ENCODE measurements around the gene GSTM1.
"Not testable (repeated sequence)": the region's sequence is repeated elsewhere in the genome, so short reads cannot be mapped to it uniquely, and the experiment has no call there.

Gene GSTM1

GRCh38 chr1:109659997-109660690, 27.5 kb upstream of the GSTM1 start:
- DNase-seq (ENCODE audit: low spot score), result no peak

DNA sequence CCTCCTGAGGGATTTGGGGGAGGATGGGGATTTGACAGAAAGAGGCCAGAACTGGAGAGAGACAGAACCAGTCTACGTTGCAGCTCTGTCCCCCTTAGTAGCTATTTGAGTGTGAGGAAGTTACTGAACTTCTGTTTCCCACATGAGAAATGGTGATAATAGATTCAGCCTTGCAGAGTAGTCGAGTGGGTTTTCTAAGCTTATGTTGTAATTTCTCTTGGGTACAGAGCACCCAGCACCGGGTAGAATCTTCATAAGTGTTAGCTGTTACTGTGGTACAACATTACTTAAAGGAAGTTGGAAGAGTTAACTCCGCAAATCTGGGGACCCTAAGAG, 27.0 kb upstream of the GSTM1 start:
- DNase-seq (ENCODE audit: low spot score), result not testable (repeated sequence)

DNA sequence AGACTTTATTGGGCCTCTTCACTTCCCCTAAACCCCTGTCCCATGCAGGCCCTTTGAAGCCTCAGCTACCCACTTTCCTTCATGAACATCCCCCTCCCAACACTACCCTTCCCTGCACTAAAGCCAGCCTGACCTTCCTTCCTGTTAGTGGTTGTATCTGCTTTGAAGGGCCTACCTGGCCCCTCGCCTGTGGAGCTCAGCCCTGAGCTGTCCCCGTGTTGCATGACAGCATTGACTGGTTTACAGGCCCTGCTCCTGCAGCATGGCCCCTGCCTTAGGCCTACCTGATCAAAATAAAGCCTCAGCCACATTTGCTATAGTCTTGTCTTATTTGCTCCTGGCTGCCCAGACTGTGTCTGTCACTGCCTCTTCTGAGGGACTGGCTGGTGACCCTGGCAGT, 26.2 kb upstream of the GSTM1 start:
- DNase-seq (ENCODE audit: low spot score), result no peak

DNA sequence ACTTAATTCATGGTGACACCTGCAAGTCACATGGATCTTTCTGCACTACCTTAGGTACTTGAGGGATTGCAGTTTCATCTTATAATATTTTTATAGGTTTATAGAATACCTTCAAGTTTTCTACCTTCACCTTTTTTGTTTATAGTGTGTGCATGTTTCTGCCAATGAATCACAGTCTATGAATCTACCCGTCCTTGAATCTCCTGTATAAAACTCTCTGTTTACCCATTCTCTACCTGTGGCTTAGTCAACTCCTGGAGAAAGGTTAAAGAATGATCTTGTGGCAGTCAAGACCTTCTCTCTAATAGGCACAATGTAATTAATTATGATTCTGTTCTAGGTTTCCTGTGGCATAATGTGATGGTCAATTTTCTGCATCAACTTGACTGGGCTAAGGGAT, 22.9 kb upstream of the GSTM1 start:
- no peak for DNase-seq (ENCODE audit: low spot score)

- no peak for DNase-seq (ENCODE audit: low spot score)
Measured at GRCh38 chr1:109667452-109668122, 20.0 kb upstream of the GSTM1 start, which contains the start of gene GSTM2. TSS of gene GSTM2 (plus strand) at chr1:109668057. CDS start at chr1:109668116, 59 bp downstream.

GRCh38 chr1:109668123-109668775, 19.4 kb upstream of the GSTM1 start:
- DNase-seq (ENCODE audit: low spot score), result no peak

GRCh38 chr1:109669246-109669948, 18.2 kb upstream of the GSTM1 start:
- DNase-seq (ENCODE audit: low spot score), result no peak

- not testable (repeated sequence) for DNase-seq (ENCODE audit: low spot score)
Measured at GRCh38 chr1:109669949-109670302, 17.7 kb upstream of the GSTM1 start.

DNA sequence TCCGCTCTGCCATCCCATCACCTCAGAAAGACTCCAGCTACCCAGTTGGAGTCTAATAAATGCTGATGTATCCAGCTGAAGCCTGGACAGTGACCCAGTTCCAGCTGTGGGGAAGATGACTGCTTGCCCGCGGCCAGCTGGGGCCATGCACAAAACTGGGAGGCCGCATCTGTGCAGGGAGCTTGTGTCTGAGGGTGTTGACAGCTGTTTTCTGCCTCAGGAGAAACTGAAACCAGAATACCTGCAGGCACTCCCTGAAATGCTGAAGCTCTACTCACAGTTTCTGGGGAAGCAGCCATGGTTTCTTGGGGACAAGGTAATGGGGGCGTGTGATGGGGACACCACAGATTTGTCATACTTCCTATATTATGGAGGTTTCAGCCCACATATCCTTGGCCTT, 16.6 kb upstream of the GSTM1 start:
- DNase-seq (ENCODE audit: low spot score), result no peak

- not testable (repeated sequence) for DNase-seq (ENCODE audit: low spot score)
Measured at GRCh38 chr1:109673861-109674260, 13.8 kb upstream of the GSTM1 start.

DNA sequence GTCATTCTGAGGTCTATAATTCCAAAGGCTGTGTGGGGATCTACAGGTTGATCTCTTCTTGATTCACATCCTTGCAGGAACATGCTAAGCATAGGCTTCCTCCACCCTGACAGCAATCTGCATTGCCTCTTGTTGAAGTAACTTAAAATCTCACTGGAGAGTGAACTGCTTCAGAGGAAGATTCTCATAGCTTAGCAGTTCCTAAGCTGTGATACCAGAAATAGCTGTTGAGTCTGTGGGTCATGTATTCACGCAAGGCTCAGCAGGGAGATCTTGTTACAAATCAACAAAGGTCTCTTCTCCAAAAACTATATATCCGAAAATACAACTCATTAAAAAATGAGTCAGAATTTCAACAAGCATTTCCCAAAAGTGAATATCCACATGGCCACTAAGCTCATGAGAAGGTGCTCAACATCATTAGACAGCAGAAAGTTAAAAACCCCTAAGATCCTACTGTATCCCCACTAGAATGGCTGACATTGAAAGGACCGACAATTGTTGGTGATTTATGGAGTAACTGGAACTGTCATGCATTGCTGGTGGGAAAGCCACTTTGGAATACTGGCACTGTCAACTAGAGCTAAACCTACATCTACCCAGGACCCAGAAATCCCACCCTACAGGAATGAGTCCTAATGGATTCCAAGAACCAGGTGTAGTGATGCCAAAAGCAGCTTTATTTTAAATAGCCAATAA, 10.8 kb upstream of the GSTM1 start:
- DNase-seq (ENCODE audit: low spot score), result not testable (repeated sequence)

GRCh38 chr1:109677459-109677858, 10.2 kb upstream of the GSTM1 start:
- no peak for DNase-seq (ENCODE audit: low spot score)

DNA sequence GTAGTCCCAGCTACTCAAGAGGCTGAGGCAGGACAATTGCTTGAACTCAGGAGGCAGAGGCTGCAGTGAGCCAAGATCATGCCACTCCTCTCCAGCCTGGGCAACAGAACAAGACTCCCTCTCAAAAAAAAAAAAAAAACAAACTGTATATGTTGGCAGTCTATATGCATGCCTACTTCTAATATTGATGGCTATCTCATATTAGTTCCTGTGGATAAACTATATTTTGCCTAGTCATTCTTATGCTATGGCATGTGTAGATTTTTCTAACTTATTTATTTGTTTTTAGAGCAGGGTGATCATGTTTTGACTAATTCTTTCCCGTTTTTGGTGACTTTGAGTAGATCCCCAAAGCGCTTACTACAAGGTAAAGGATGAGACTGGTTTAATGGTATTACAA, 9.0 kb upstream of the GSTM1 start:
- not testable (repeated sequence) for DNase-seq (ENCODE audit: low spot score)

DNA sequence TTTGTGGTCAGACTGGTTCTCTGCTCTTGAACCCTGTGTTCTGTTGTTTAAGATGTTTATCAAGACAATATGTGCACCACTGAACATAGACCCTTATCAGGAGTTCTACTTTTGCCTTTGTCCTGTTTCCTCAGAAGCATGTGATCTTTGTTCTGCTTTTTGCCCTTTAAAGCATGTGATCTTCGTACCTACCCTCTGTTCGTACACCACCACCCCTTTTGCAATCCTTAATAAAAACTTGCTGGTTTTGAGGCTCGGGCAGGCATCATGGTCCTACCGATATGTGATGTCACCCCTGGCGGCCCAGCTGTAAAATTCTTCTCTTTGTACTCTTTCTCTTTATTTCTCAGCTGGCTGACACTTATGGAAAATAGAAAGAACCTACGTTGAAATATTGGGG, 2.8 kb upstream of the GSTM1 start:
- DNase-seq (ENCODE audit: low spot score), result not testable (repeated sequence)

GRCh38 chr1:109685399-109685798, 2.2 kb upstream of the GSTM1 start:
- DNase-seq (ENCODE audit: low spot score), result not testable (repeated sequence)

GRCh38 chr1:109685890-109686289, 1.7 kb upstream of the GSTM1 start:
- DNase-seq (ENCODE audit: low spot score), result not testable (repeated sequence)

- not testable (repeated sequence) for DNase-seq (ENCODE audit: low spot score)
Measured at GRCh38 chr1:109687109-109687508, 508 bp upstream of the GSTM1 start.

DNA sequence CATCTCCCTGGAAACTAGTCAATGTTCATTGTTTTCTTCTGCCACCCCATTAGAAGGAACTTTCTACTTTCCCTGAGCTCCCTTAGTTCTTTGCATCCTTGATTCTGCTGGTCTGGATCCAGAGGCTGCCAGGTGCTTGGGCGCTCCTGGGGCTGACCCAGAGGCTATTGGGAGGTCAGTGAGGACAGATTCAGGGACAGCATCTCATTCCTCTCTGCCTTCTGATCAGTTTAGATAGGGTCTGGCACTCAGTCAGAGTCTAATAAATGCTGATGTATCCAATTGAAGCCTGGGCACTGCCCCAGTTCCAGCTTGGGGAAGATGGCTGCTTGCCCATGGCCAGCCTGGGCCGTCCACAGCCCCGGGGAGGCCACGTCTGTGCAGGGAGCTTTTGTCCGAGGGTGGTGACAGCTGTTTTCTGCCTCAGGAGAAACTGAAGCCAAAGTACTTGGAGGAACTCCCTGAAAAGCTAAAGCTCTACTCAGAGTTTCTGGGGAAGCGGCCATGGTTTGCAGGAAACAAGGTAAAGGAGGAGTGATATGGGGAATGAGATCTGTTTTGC, 2.3 kb downstream of the GSTM1 start:
- DNase-seq (ENCODE audit: low spot score), result no peak

DNA sequence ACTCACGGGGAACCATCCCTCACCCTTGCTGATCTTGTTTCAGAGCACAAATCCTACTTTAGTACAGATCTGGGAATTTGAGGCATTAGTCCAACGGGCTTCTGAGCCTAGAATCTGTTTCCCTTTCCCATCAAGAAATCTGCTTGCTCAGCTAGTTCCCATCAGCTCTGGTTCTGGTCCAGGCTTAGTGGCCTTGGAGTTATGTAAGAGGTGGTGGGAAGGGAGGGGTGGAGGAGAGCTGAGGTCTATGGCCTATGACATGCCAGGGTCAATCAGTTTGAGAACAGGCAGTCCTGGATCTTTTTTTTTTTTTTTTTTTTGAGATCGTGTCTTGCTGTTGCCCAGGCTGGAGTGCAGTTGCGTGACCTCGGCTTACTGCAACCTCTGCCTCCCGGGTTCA, 4.1 kb downstream of the GSTM1 start:
- no peak for DNase-seq (ENCODE audit: low spot score)

- DNase-seq (ENCODE audit: low spot score), result not testable (repeated sequence)
Measured at GRCh38 chr1:109694400-109694799, 6.8 kb downstream of the GSTM1 start.

DNA sequence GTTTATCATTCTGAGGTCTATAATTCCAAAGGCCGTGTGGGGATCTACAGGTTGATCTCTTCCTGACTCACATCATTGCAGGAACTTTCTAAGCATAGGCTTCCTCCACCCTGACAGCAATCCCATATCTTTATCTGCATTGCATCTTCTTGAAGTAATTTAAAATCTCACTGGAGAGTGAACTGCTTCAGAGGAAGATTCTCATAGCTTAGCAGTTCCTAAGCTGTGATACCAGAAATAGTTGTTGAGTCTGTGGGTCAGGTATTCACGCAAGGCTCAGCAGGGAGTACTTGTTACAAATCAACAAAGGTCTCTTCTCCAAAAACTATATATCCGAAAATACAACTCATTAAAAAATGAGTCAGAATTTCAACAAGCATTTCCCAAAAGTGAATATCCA, 7.5 kb downstream of the GSTM1 start:
- not testable (repeated sequence) for DNase-seq (ENCODE audit: low spot score)

GRCh38 chr1:109697066-109697465, 9.4 kb downstream of the GSTM1 start:
- no peak for DNase-seq (ENCODE audit: low spot score)

Measured in LoVo (cell line).